SK-N-SH (cell line): Measurements from ENCODE around the gene FAM76A.

ENCODE experiments used
- CTCF ChIP-seq: fragments of 200-600 bp; sonication (generic); IDR thresholded peaks from 2 replicates; pipeline ENCODE4 v1.6.1; 2017; ENCODE audit warnings: antibody characterized with exemption, mild to moderate bottlenecking, moderate library complexity
- MEF2A ChIP-seq: IDR thresholded peaks from 2 replicates; pipeline ENCODE4 v1.4.0; 2012; ENCODE audit warnings: low read depth, borderline replicate concordance
- REST ChIP-seq: IDR thresholded peaks from 2 replicates; pipeline ENCODE4 v1.6.1; 2012; ENCODE audit warnings: mild to moderate bottlenecking, low read depth, low read length, moderate library complexity
- USF1 ChIP-seq: IDR thresholded peaks from 2 replicates; pipeline ENCODE4 v1.4.0; 2012; ENCODE audit warnings: low read depth, borderline replicate concordance

- no peak for TF ChIP-seq CTCF
- TF ChIP-seq USF1, result no peak
- no peak for TF ChIP-seq MEF2A
- TF ChIP-seq REST, result no peak
These were observed 86.2 kb downstream of the FAM76A start for GRCh38 chr1:27811741-27812500.
